HG03064 (cell line): ENCODE results near the gene PBX3.

Source experiments
- ATAC-seq: cut with Tn5 transposase; IDR thresholded peaks from one replicate; pipeline ENCODE4 v1.9.1; 2021; ENCODE audit warnings: low read depth; ENCODE audit not compliant: unreplicated experiment

The PBX3 gene

DNA sequence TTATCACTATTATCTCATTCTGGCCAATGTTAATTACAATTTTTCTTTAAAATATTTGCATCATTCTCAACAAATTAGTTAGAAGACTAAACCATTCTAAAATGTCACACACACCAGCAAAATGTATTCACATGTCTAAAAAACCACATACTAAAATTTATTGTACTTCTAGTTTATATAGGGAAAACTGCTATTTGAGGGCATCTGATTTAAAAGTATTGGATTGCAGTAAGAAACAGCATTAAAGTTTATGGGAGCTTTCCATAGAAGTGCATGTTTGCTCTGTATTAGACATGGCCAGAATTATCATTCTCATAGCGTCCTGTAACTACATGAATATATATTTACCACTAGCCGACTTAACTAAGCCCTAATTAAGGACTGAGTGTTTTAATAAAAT is 150.3 kb downstream of the PBX3 start:
- no peak for ATAC-seq

DNA sequence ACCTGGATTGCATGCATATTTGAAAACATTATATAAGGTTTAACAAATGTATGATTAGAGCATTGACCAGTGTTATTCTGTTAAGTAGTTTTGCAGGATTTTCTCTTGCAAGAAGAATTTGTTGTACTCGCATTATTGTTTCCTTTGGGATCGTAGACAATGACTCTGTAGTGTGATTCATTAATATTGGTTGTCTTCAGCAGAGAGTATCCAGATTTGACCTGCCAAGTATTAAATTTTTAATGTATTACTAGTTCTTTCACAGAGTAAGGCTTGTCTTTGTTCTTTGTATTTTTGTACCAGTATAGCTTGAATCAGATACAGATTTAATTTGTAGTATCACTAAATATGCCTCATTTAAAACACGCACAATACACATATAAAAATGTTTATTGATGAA is 155.0 kb downstream of the PBX3 start:
- no peak for ATAC-seq

DNA sequence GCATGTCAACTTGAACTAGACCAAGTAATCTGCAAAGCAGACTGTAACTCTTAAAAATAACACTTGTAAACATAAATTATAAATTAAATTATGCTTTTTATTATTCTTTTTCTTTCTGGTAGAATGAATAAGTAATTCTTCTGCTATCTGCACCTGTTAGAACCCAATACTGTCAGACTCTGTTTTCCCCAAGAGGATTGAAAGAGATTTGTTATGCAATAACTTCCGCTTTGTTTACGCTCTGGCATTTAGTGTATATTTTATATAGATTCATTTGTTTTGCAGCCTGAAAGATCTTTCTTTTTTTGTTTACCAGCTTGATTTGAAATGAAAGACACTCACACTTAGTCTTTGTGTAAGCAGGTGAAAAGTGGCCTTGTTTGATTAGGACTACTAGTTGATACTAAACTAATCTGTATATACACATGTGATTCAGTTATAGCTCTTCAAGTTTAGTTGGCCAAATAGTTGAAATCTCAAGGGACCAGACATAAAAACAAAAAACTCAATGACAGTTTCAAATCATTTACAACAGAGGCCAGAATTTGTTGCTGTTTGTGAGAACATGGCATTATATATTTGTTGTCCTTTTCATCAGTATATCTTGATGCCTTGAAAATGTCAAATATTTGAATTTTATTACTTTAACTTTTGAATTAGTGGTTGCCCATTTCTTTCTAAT is 155.8 kb downstream of the PBX3 start:
- ATAC-seq = no peak

DNA sequence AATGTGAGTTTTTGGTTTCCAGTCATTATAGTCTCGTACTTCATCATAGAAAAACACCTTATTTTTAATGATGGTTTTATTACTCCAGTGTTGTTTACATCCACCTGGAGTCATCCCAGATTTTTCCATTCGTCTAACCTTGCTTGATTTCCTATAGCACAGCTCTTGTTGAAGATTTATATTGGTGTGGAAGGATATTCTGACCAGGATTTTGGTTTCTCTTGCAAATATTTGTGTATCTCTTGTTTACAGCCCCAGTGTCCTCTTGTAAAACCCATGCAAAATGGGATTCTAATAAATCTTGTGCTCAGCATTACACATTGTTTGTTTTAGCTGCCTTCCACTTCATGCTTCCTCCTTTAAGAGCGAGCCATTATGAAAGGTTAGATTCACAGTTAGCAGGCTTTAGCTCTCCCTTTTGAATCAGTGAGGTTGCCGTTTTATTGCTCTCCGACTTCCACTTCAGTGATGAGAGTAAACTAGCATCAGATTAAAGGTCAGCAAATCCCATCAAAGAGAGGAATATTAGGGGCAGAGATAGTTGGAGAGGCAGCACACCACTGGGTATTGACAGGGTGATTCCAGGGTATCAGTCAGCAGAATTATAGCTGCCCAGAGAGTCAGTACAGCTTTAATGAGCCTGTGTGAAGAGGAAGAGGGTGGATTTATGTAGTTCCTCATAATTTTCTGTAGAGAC is 157.1 kb downstream of the PBX3 start:
- no peak for ATAC-seq

DNA sequence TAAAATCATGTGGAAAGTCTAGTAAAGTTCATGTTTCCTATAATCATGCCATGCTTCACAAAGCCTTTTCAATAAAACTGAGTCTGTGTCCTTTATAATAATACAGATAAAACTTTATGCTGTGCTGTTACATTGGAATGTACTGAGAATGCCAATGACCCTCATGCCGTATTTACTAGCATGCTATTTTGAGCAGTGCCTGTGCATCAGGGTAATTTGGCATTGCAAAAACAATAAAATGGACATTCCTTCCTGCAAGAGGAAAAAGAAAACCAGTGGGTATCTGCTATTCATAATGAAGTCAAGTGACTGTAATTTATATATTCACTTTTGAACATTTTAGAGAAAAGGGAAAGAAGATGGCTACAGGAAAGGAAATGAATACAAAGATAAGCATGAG is 159.0 kb downstream of the PBX3 start:
- ATAC-seq = no peak

DNA sequence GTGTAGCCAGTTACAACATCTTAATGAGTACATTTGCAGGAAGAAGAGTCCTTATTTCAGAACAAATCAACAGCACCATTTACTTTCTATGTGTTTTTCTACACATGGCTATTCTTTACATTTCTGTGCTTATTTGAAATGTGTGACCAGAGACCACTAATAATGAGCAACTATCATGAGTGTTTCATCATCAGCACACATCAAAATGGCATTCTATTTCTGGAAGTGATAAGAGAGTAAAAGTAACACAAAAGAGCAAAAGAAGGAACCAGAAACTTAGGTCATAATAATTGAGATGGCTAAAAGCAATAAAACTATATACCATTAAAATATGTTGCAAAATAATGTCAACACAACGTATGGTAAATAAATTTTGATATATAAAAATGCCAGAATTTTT is 159.7 kb downstream of the PBX3 start:
- ATAC-seq = no peak

DNA sequence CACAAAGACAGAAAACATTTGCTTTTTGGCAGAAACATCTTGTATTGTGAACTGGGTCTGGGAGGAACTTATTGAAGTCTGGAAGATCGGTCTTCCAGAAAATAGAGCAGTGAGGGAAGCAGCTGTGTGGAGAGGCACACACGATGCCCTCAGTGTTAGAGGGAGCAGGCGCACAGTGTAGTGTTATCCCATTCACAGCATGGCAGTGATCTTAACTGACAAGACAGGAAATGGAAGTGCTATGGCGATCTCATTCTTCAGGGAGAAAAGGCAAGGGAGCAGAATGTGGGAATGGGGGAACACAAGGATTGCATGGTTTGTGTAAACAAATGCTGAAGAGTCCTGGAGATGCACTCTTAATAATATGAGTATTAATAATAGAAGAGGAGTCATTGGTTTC is 161.0 kb downstream of the PBX3 start:
- ATAC-seq = no peak

DNA sequence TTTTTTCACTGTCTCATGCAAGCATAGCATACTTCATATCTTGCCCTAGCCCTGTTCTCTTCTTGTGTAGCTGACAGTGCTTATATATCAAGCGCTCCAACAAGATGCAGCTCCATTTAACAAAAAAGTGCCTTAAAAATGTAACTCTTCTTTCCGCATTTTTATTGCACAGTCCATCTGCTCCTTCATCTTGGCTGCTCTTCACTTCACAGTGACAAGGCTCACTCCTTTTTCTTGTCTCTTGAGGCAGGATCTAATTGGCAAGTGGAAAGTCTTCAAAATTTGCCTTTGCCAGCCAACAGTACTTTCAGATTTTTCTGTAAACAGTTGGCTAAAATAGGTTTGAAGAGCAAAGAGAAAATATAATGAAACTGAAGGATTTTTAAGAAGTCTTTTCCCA is 161.8 kb downstream of the PBX3 start:
- ATAC-seq = no peak

DNA sequence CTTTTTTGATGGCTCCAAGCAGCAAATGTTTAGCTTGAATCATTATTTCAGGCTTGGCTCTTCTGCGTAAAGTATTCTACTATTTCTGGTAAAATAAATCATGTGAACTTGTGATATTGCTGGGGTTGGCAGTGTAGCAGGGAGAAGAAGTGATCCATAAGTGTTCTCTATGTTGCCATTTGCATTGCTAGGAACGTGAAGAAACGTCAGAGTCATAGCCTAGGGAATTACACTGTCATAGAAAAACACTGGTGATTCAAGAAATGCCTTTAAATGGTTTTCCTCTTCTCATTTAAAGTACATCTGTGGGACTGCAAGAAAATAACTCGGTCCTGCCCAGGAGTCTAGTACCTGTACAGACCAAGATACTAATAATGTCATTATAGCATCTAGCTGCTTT is 162.3 kb downstream of the PBX3 start:
- no peak for ATAC-seq

DNA sequence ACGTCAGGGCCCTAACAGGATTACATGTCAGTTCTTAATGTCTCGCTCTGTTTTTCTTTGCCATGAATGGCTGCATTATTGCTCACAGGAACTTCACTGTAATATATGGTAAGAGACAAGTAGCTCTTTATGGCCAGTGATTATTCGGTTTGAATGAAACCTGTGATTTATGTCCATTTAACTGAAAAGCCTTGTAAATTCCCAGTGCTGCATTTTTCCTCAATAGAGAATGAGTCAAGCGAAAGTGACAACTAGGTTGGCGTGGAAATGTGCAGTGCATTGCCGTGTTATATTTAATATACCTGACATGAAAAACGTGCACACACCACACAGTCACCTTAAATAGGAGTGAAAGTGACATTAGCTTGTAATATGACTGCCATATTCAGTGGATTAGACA is 163.1 kb downstream of the PBX3 start:
- ATAC-seq = no peak

DNA sequence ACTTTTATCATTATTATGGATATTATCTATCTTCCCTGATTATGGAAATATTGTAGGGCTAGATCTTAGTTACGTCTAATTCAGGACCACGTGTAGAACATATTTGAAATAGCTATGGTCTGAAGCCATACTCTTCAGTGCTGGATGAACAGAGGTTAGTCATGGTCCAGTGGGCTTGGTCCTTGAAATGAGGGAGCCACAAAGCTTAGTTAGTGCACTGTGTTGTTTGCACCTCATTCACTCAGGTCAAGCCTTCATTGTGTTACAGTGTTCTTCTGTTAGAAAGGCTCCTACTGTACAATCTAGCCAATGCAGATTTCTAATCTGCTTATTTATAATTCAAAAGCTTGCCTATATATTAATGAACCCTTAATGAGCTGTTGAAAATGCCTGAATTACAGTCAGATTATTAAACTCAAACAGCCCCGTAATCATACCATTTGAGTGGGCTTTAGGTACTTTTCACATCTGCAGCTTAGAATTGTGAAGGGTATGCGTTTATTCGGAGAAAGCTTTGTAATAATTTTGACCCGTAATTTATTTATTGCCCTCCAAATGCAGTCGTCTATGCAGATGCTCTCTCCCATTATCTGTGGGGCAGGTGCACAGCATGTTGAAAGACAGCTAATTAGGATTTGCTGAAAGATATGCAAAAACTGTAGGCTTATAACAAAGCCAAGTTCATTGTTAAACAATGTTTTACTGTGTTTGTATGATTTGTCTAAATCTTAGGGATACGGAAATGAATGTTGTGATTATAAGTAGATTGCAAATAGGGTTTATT is 164.9 kb downstream of the PBX3 start:
- no peak for ATAC-seq

DNA sequence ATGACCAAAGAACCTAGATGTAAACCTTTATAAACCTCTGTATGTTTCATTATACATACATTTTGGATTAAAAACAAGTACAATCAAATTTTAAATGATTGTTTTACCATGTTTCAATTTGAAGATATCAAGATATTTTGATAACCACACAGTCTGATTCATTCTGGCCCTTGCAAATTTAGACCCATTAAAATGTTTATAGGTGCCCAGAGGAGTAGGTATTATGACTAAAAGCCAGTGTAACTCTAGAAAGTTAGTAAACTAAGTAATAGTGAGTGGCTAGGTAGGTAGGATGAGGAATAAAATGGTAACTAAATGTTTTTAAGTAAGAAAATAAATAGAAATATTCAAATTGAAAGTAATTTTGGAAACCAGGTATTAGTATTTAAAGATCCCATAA is 165.5 kb downstream of the PBX3 start:
- no peak for ATAC-seq

DNA sequence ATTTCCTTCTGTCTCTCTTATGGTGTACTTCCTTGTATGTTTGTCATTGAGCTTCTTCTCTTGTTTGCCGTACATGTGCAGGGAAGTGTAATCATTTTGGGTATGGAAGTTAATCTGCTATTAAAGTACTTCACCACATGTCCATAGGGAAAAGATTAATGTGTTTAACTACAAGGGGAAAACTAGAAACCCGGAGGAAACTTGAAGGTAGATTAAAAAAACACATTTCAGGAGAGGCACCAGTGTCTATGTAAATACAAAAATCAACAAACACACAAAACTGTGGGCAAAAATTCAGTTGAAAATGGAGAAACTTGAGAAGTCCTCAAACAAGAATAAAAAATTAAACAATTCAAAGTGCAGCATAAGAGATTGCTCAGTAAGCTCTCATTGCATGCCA is 166.4 kb downstream of the PBX3 start:
- no peak for ATAC-seq

DNA sequence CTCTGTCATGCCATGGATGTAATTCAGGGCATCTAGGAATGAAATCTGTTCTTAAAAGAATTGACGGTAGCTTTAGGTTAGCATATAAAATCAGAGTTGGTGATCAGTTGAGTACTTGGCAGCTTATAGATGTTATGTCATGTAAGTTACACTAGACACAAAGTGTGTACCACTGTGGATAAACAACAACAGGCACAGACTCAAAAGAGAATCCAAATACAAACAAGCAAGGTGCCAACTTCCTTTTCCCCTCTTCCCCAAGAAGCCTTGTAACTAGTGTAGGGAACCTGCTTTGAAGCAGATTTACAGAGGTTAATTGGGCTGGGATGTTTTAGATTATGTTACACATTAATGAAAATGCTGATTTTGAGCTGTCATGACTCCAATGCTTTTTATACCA is 167.2 kb downstream of the PBX3 start:
- no peak for ATAC-seq

DNA sequence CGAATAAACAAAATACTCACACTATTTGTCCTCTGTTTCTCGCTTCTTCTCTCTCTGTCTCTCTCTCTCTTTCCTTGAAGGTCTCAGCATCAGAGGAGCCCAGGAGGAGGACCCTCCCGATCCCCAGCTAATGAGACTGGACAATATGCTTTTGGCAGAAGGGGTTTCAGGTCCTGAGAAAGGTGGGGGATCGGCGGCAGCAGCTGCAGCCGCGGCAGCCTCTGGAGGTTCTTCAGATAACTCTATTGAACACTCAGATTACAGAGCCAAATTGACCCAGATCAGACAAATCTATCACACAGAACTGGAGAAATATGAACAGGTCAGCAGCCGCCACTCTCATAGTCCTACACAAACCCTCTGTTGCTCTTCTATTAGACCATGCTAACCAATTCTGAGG is 168.4 kb downstream of the PBX3 start:
- no peak for ATAC-seq

DNA sequence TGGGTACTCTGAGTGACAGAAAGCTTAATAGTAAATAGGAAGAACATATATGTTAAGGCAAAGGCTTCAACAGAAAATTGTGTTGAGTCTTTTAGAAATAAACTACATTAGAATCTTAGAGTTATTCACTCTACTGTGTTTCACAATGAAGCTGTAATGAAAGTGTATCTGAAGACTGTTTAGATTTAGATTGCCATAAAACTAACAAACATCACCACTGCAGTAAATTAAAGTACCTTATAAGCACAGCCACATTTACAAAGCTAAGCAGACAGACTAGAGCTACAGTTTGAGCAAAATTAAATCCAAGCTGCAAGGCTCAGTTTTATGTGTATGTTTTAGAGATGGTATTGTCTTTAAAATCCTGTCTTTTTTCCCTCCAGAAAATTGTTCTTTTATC is 172.4 kb downstream of the PBX3 start:
- ATAC-seq = no peak

DNA sequence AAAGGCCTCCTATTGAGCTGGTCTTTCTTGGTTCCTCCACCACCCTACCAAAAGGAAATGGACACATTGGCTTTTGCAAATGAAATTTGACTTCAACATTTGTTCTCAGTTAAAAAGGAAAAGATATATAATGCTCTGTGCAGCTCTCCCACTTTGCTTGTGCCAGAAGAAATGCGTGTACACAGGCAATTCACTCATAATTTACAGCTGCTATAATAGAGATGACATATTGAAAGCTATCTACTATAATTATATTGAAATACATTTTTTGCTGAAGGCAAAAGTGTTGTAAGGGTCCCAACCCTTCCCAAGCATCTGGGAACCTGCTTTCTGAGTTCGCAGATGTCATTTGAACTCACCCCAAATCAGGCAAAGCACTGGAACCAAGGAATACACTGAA is 173.2 kb downstream of the PBX3 start:
- no peak for ATAC-seq

DNA sequence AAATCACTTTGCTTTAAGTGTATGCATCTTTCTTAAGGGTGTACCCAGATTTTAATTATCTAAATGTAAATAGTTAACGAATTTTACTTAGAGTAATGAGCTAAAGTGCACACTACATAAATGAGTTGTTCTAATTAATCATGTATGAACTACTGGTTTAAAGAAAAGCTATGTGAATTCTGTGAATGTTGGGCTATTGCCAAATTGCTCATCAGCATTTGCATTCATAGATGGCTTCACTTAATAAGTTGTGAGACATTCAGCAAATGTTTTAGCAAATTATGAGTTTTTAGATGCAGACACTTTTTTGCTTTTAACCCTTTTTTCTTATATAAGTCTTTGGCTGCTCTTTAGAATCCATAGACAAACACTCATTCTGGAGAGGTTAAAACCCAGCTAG is 175.7 kb downstream of the PBX3 start:
- ATAC-seq = no peak

DNA sequence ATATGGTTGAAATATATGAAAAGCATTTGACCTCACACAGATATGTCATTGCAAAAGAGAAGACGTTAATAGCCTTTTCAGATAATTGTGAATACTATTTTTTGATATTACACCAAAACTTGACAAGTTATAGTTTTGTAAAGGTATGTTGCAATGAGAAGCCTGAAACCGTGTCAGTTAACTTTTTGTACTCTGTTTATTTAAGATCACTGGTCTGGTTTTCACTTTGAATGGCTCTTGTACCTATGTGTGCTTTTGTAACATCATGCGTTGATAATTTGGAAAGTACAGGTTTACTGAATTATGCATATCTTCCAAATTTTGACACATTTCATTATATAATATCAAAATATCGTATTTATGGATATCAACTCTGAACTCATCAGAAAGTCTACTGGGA is 177.2 kb downstream of the PBX3 start:
- ATAC-seq = no peak

DNA sequence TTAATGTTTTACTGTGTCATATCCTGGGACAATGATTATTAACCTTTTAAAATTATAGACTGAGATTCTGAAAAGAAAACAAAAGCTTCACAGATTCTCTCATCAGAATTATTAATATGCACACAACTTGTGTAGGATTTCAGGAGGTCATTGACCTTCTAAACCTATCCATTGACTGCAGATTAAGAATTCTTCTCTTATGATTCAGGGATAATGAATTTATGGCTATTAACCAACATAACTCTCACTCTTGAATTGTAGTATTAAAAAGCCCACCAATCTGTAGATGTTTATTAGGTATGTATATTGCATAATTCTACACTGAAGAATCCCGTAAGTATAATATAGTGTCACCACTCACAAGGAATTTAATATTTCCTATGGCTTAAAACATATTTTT is 179.8 kb downstream of the PBX3 start:
- no peak for ATAC-seq

DNA sequence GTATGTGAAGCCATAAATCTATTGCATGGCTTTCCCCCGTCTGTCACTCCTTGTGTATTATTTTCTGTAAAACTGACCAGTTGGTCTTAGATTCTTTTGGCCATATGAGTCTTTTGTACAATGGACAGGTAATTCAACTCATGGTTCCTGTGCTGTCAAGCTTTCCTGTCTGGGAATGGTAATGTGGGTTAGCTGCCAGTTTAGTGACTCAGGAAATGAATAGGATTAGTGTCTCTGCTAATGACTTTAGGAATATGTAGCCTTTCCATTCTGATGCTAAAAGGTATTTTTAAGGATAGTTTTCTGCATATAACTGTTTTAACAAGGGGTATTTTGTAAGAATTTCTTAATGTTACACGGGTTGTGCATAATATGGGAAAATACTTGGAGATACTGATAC is 182.7 kb downstream of the PBX3 start:
- no peak for ATAC-seq

DNA sequence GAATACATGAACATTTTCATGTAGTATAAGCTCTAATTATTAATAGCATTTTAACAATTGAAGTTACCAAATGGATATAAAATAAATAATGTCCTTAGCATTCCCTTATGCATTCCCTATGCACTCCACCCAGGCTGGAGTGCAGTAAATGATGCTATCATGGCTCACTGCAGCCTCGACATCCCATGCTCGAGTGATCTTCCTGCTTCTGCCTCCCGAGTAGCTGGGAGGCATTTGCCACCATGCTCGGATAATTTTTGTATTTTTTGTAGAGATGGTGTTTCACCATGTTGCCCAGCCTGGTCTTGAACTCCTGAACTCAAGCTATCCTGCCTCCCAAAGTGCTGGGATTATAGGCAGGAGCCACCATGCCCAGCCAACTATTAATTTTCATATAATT is 184.0 kb downstream of the PBX3 start:
- ATAC-seq = no peak
